Activated CD4-positive, alpha-beta T cell treated with anti-CD3 and anti-CD28 coated beads, Interleukin-2, amount 50 U/mL, for 4 hours (primary cell): ENCODE measurements around the gene CSNK1G1.

ENCODE experiments used
- DNase-seq, 2 experiments: peaks; one replicate each; pipeline ENCODE4 v3.0.0-alpha.2; 2020

The CSNK1G1 gene

GRCh38 chr15:64185146-64185911 is 170.6 kb downstream of the CSNK1G1 start:
- DNase-seq, result no peak

GRCh38 chr15:64182859-64183370 is 173.1 kb downstream of the CSNK1G1 start:
- DNase-seq, result no peak

GRCh38 chr15:64180235-64180824 is 175.6 kb downstream of the CSNK1G1 start:
- DNase-seq, result no peak

- DNase-seq, result no peak
These were observed 189.7 kb downstream of the CSNK1G1 start for GRCh38 chr15:64166102-64166890.

- DNase-seq, result no peak
These were observed 191.5 kb downstream of the CSNK1G1 start for GRCh38 chr15:64164436-64164835.

GRCh38 chr15:64163659-64164362 is 192.2 kb downstream of the CSNK1G1 start:
- no peak for DNase-seq

- peak; percentile 93 to 97 for DNase-seq
These were observed 192.9 kb downstream of the CSNK1G1 start, which contains the start of gene PPIB for GRCh38 chr15:64162869-64163658. Gene PPIB (minus strand): TSS chr15:64163022. CDS start chr15:64162986, 36 bp downstream.

- peak in 1 of 2 experiments; percentile 10 for DNase-seq
These were observed 193.5 kb downstream of the CSNK1G1 start for GRCh38 chr15:64162478-64162868.

- no peak for DNase-seq
These were observed 194.1 kb downstream of the CSNK1G1 start for GRCh38 chr15:64161688-64162477.

GRCh38 chr15:64158363-64159134 is 197.4 kb downstream of the CSNK1G1 start:
- no peak for DNase-seq

GRCh38 chr15:64157599-64158125 is 198.3 kb downstream of the CSNK1G1 start:
- DNase-seq, result no peak

GRCh38 chr15:64156652-64157331 is 199.2 kb downstream of the CSNK1G1 start:
- no peak for DNase-seq

GRCh38 chr15:64155802-64156651 is 199.9 kb downstream of the CSNK1G1 start:
- no peak for DNase-seq

- DNase-seq, result peak; percentile 89 to 92
These were observed 202.2 kb downstream of the CSNK1G1 start for GRCh38 chr15:64153480-64154367.

- DNase-seq, result no peak
These were observed 203.2 kb downstream of the CSNK1G1 start for GRCh38 chr15:64152507-64153387.
